Liver (tissue), 9 donors: ENCODE measurements around the gene OPTC. TPM values are rescaled to one million over a fixed set of nuclear protein-coding genes. Genes with fewer than 3 reads are reported as not detected.

Source experiments
- DNase-seq: peaks from one replicate; pipeline ENCODE4 v3.0.0-alpha.2; 2017; ENCODE audit warnings: low spot score
- H3K27ac ChIP-seq, 2 donors: one replicate each; pipeline ENCODE4 v1.7.0; 2013; ENCODE audit warnings: inconsistent platforms in 2 of 2, low read length in 2 of 2, control low read depth in 1 of 2, low read depth in 1 of 2, mild to moderate bottlenecking in 1 of 2
- H3K27me3 ChIP-seq, 4 donors: one replicate each; pipeline versions ENCODE4 v1.6.1 to v1.7.0; 2013; ENCODE audit warnings: low read length in 3 of 4, inconsistent platforms in 1 of 4, mild to moderate bottlenecking in 1 of 4, moderate library complexity in 1 of 4; ENCODE audit not compliant: control insufficient read depth in 4 of 4, insufficient read depth in 4 of 4
- H3K36me3 ChIP-seq, 4 donors: one replicate each; pipeline versions ENCODE4 v1.6.1 to v1.7.0; 2013; ENCODE audit warnings: low read length in 3 of 4, mild to moderate bottlenecking in 3 of 4, low read depth in 1 of 4, moderate library complexity in 1 of 4; ENCODE audit not compliant: control insufficient read depth in 4 of 4, insufficient read depth in 3 of 4
- H3K4me1 ChIP-seq, 4 donors: one replicate each; pipeline versions ENCODE4 v1.6.1 to v1.7.0; 2013; ENCODE audit warnings: low read length in 3 of 4, mild to moderate bottlenecking in 3 of 4, moderate library complexity in 1 of 4; ENCODE audit not compliant: control insufficient read depth in 4 of 4, insufficient read depth in 4 of 4
- H3K4me3 ChIP-seq, 3 donors: one replicate each; pipeline versions ENCODE4 v1.6.1 to v1.7.0; 2013; ENCODE audit warnings: low read length in 3 of 3, control low read depth in 1 of 3, low read depth in 1 of 3, mild to moderate bottlenecking in 1 of 3
- H3K9ac ChIP-seq, 2 donors: one replicate each; pipeline ENCODE4 v1.7.0; 2013; ENCODE audit warnings: low read length in 2 of 2, mild to moderate bottlenecking in 2 of 2, moderate library complexity in 2 of 2, control low read depth in 1 of 2, low read depth in 1 of 2
- H3K9me3 ChIP-seq, 4 donors: one replicate each; pipeline versions ENCODE4 v1.6.1 to v1.7.0; 2013; ENCODE audit warnings: low read length in 3 of 4; ENCODE audit not compliant: control insufficient read depth in 4 of 4
- EGR1 ChIP-seq, 2 donors: IDR thresholded peaks; 2 replicates each; pipeline ENCODE4 v1.6.1; 2016 to 2018; ENCODE audit warnings: antibody characterized with exemption in 2 of 2, low read depth in 2 of 2
- FOXA1 ChIP-seq: IDR thresholded peaks from 2 replicates; pipeline ENCODE4 v1.6.1; 2016; ENCODE audit warnings: antibody characterized with exemption
- FOXA2 ChIP-seq: IDR thresholded peaks from 2 replicates; pipeline ENCODE4 v1.6.1; 2016; ENCODE audit warnings: antibody characterized with exemption
- GABPA ChIP-seq, 2 donors: IDR thresholded peaks in 1 of 2; conservative IDR thresholded peaks in 1 of 2; 2 replicates each; pipeline ENCODE4 v1.6.1; 2016; ENCODE audit warnings: antibody characterized with exemption in 2 of 2, mild to moderate bottlenecking in 1 of 2, moderate library complexity in 1 of 2
- HNF4A ChIP-seq, 2 donors: conservative IDR thresholded peaks; 2 replicates each; pipeline ENCODE4 v1.6.1; 2016; ENCODE audit warnings: antibody characterized with exemption in 2 of 2, mild to moderate bottlenecking in 2 of 2
- JUND ChIP-seq, 2 donors: IDR thresholded peaks; 2 replicates each; pipeline ENCODE4 v1.6.1; 2016; ENCODE audit warnings: antibody characterized with exemption in 2 of 2
- NR2F2 ChIP-seq: IDR thresholded peaks from 2 replicates; pipeline ENCODE4 v1.6.1; 2016; ENCODE audit warnings: antibody characterized with exemption
- RAD21 ChIP-seq, 2 donors: IDR thresholded peaks; 2 replicates each; pipeline ENCODE4 v1.6.1; 2016; ENCODE audit warnings: antibody characterized with exemption in 2 of 2, mild to moderate bottlenecking in 2 of 2
- RXRA ChIP-seq, 2 donors: IDR thresholded peaks; 2 replicates each; pipeline ENCODE4 v1.6.1; 2017 to 2018; ENCODE audit warnings: antibody characterized with exemption in 2 of 2, mild to moderate bottlenecking in 1 of 2
- SP1 ChIP-seq: IDR thresholded peaks from 2 replicates; pipeline ENCODE4 v1.6.1; 2018; ENCODE audit warnings: antibody characterized with exemption, mild to moderate bottlenecking
- TAF1 ChIP-seq: conservative IDR thresholded peaks from 2 replicates; pipeline ENCODE4 v1.6.1; 2016; ENCODE audit warnings: antibody characterized with exemption, mild to moderate bottlenecking
- YY1 ChIP-seq: IDR thresholded peaks from 2 replicates; pipeline ENCODE4 v1.6.1; 2016; ENCODE audit warnings: antibody characterized with exemption, mild to moderate bottlenecking
- ZBTB33 ChIP-seq: IDR thresholded peaks from 2 replicates; pipeline ENCODE4 v1.6.1; 2016; ENCODE audit warnings: antibody characterized with exemption
- WGBS: extraction: QIAGEN DNeasy Blood & Tissue Kit; methylation state at CpG from one replicate; pipeline ENCODE4 v1.1.7; 2013; 5-methylcytosine and 5-hydroxymethylcytosine counted together
- polyA plus RNA-seq, 2 donors: library from polyadenylated mRNA; stranded (reverse) in 1 of 2; unstranded in 1 of 2; fragments of 200-250 nt in 1 of 2; fragments of >200 nt in 1 of 2; fragmentation: Nextera tagmentation in 1 of 2; extraction: Ambion mirVana in 1 of 2; gene quantifications; one replicate each; pipeline versions ENCODE4 v1.2.1 to v1.2.3, GENCODE V29; 2013 to 2015
- total RNA-seq, 2 donors: library from RNA; depleted of rRNA; stranded (reverse); fragments of >200 nt; gene quantifications; one replicate each; pipeline ENCODE4 v1.2.3, GENCODE V29; 2014
- TF ChIP-seq, protein P1 (sequence below): fragments of 150-350 bp; IDR thresholded peaks from 2 replicates; pipeline ENCODE4 v1.5.1; 2017; ENCODE audit warnings: improper control_type of control experiment, low read depth, low read length; ENCODE audit not compliant: missing input control
- TF ChIP-seq, protein P2 (sequence below): IDR thresholded peaks from 2 replicates; pipeline ENCODE4 v1.6.1; 2016; ENCODE audit warnings: antibody characterized with exemption
- TF ChIP-seq, protein P3 (sequence below): IDR thresholded peaks from 2 replicates; pipeline ENCODE4 v1.6.1; 2016; ENCODE audit warnings: antibody characterized with exemption, mild to moderate bottlenecking
- TF ChIP-seq, protein P4 (sequence below): IDR thresholded peaks from 2 replicates; pipeline ENCODE4 v1.6.1; 2016; ENCODE audit warnings: antibody characterized with exemption
- donor health status: healthy.
- donor health status: healthy.
- donor health status: healthy.
- donor health status: healthy.
- donor health status: healthy.

The OPTC gene
- total and polyA plus RNA-seq, 4 donors: not detected

DNA sequence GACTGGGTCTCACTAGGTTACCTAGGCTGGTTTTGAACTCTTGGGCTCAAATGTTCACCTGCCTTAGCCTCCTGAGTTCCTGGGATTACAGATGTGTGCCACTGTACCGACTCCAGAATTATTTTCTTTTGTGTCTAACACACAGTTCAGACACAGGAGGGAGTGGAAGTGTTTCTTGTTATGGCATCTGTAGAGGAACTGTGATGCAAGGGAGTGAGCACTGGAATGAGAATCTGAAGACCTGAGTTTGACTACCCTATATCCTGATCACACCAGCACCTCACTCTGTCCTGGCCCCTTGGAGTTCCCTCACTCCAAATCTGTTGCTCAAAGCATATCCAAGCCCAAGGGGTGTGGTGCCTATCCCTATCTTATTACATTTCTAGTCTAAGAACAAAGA is 15.2 kb downstream of the OPTC start:
- H3K4me3 ChIP-seq: no peak overlapping the region
- no peak for DNase-seq
- H3K9me3 ChIP-seq: no peaks in the 10 kb centered on the region
- no peak overlapping the region for H3K9ac ChIP-seq
- no peak overlapping the region for H3K27ac ChIP-seq
- no peak for TF ChIP-seq SP1
- no peak for TF ChIP-seq RXRA (IDR thresholded peaks at IDR 0.05)
- no peak for TF ChIP-seq GABPA (IDR thresholded peaks at IDR 0.05 in 1 of 2, conservative IDR thresholded peaks at IDR 0.05 in 1 of 2)
- TF ChIP-seq, protein P1, sequence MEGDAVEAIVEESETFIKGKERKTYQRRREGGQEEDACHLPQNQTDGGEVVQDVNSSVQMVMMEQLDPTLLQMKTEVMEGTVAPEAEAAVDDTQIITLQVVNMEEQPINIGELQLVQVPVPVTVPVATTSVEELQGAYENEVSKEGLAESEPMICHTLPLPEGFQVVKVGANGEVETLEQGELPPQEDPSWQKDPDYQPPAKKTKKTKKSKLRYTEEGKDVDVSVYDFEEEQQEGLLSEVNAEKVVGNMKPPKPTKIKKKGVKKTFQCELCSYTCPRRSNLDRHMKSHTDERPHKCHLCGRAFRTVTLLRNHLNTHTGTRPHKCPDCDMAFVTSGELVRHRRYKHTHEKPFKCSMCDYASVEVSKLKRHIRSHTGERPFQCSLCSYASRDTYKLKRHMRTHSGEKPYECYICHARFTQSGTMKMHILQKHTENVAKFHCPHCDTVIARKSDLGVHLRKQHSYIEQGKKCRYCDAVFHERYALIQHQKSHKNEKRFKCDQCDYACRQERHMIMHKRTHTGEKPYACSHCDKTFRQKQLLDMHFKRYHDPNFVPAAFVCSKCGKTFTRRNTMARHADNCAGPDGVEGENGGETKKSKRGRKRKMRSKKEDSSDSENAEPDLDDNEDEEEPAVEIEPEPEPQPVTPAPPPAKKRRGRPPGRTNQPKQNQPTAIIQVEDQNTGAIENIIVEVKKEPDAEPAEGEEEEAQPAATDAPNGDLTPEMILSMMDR: no peak
- TF ChIP-seq TAF1: no peak
- TF ChIP-seq FOXA1: no peak
- TF ChIP-seq HNF4A (conservative IDR thresholded peaks at IDR 0.05): no peak
- TF ChIP-seq, protein P2, sequence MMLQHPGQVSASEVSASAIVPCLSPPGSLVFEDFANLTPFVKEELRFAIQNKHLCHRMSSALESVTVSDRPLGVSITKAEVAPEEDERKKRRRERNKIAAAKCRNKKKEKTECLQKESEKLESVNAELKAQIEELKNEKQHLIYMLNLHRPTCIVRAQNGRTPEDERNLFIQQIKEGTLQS: no peak
- H3K4me1 ChIP-seq: peaks cover 0 to 3% (median 0%) of the 10 kb centered on the region in 4 donors
- WGBS: 52% methylated on average over 1 of the region's 1 CpG
- H3K27me3 ChIP-seq: no peaks in the 10 kb centered on the region
- H3K36me3 ChIP-seq: no peaks in the 10 kb centered on the region

GRCh38 chr1:203511513-203511912 is 17.6 kb downstream of the OPTC start:
- Histone ChIP-seq H3K4me3 (no peak overlapping the region), H3K4me1 (peaks cover 0 to 3% (median 0%) of the 10 kb centered on the region in 4 donors), H3K27me3 (no peaks in the 10 kb centered on the region), H3K27ac (no peak overlapping the region), H3K9me3 (no peaks in the 10 kb centered on the region), H3K36me3 (no peaks in the 10 kb centered on the region), H3K9ac (no peak overlapping the region)
- 81% methylated on average over 6 of the region's 6 CpGs for WGBS
- TF ChIP-seq JUND (IDR thresholded peaks at IDR 0.05) (no peak), RXRA (IDR thresholded peaks at IDR 0.05) (no peak), HNF4A (conservative IDR thresholded peaks at IDR 0.05) (no peak), NR2F2 (no peak), ZBTB33 (no peak), SP1 (no peak), RAD21 (IDR thresholded peaks at IDR 0.05) (no peak), YY1 (no peak), FOXA2 (no peak), FOXA1 (no peak), EGR1 (IDR thresholded peaks at IDR 0.05; ENCODE audit: low read depth in 2 of 2) (no peak)
- TF ChIP-seq, protein P1: no peak
- TF ChIP-seq, protein P3, sequence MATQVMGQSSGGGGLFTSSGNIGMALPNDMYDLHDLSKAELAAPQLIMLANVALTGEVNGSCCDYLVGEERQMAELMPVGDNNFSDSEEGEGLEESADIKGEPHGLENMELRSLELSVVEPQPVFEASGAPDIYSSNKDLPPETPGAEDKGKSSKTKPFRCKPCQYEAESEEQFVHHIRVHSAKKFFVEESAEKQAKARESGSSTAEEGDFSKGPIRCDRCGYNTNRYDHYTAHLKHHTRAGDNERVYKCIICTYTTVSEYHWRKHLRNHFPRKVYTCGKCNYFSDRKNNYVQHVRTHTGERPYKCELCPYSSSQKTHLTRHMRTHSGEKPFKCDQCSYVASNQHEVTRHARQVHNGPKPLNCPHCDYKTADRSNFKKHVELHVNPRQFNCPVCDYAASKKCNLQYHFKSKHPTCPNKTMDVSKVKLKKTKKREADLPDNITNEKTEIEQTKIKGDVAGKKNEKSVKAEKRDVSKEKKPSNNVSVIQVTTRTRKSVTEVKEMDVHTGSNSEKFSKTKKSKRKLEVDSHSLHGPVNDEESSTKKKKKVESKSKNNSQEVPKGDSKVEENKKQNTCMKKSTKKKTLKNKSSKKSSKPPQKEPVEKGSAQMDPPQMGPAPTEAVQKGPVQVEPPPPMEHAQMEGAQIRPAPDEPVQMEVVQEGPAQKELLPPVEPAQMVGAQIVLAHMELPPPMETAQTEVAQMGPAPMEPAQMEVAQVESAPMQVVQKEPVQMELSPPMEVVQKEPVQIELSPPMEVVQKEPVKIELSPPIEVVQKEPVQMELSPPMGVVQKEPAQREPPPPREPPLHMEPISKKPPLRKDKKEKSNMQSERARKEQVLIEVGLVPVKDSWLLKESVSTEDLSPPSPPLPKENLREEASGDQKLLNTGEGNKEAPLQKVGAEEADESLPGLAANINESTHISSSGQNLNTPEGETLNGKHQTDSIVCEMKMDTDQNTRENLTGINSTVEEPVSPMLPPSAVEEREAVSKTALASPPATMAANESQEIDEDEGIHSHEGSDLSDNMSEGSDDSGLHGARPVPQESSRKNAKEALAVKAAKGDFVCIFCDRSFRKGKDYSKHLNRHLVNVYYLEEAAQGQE: no peak
- TF ChIP-seq, protein P2: no peak
- TF ChIP-seq, protein P4, sequence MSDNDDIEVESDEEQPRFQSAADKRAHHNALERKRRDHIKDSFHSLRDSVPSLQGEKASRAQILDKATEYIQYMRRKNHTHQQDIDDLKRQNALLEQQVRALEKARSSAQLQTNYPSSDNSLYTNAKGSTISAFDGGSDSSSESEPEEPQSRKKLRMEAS: no peak
- DNase-seq: no peak
